ENCODE measurements around the gene FBXO42.

GRCh38 chr1:16204216-16204615 lies 148.1 kb downstream of the FBXO42 start:
- no peak for TF ChIP-seq CTCF (IDR thresholded peaks at IDR 0.05)
- TF ChIP-seq POLR2A (IDR thresholded peaks at IDR 0.05) = no peak

Measured in right lobe of liver (tissue), 4 donors.